DMS79 (cell line): Measurements from ENCODE around the gene MAGEF1.

Experiments used
- DNase-seq: peaks from one replicate; lab custom pipeline; 2025; lab: John Stamatoyannopoulos, UW

Gene MAGEF1, protein sequence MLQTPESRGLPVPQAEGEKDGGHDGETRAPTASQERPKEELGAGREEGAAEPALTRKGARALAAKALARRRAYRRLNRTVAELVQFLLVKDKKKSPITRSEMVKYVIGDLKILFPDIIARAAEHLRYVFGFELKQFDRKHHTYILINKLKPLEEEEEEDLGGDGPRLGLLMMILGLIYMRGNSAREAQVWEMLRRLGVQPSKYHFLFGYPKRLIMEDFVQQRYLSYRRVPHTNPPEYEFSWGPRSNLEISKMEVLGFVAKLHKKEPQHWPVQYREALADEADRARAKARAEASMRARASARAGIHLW

DNA sequence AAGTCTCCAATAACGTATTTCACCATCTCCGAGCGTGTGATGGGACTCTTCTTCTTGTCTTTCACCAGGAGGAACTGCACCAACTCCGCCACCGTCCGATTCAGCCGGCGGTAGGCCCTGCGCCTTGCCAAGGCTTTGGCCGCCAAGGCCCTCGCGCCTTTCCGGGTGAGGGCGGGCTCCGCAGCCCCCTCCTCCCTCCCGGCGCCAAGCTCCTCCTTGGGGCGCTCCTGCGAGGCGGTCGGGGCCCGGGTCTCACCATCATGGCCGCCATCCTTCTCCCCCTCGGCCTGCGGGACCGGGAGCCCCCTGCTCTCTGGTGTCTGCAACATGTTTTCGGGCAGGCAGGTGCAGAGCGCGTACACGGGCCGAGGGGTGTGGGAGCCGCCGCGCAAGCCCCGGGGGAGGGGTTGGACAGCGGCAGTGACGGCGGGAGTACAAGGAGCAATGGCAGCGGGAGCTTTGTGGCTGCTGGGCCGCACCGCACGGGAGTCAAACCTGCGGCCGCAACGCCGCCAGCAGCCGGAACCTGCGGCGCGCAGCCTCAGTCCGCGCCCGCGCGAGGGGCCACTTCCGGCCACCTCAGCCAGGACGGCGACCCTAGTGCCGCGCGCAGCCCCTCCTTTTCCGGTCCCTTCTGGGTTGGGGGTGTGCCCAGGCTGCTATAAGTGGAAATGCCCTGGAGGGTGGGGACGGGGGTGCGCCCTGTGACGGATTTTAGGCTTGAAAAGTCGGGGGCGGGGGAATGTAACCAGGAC lies at the start of gene MAGEF1:
TSS of gene MAGEF1 (minus strand) at position 572 of the 755 bp plus-strand sequence. CDS start at position 329, 243 bp downstream.
- DNase-seq = peak; percentile 84

DNA sequence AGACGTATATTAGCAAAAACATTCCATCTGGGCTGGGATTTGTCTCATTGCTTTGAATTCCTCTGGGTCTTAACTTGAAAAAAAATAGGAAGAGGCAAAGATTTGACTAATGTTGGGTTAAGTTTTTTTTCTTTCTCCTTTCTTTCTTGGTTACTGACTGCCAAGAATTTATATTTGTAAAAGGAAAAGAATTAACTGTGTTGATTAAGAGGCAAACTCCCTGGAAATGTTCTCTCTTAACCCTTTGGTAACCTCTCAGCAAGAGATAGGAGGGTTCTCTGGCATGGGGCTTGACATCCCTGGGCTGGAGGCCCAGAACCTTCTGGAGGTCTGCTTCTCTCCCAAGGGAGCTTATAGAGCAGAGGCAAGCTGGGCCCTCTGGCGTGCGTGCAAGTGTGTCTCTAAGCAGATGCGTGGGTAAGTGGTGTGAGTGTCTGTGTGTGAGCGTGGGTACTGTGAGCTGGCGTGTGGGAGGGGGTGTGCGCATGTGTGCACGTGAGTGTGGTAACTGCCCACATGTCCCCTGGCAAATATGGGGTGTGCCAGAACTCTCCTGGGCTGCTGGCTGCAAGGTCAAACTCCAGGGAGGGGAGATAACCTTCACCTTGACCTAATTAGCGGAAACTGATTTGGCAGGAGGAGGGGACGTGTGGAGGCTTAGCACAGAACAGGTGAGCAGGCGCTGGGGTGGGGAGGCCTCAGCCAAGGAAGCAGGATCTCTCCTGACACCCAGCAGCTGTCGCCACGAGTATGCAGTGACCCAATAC lies 49.4 kb upstream of the MAGEF1 start:
- no peak for DNase-seq

DNA sequence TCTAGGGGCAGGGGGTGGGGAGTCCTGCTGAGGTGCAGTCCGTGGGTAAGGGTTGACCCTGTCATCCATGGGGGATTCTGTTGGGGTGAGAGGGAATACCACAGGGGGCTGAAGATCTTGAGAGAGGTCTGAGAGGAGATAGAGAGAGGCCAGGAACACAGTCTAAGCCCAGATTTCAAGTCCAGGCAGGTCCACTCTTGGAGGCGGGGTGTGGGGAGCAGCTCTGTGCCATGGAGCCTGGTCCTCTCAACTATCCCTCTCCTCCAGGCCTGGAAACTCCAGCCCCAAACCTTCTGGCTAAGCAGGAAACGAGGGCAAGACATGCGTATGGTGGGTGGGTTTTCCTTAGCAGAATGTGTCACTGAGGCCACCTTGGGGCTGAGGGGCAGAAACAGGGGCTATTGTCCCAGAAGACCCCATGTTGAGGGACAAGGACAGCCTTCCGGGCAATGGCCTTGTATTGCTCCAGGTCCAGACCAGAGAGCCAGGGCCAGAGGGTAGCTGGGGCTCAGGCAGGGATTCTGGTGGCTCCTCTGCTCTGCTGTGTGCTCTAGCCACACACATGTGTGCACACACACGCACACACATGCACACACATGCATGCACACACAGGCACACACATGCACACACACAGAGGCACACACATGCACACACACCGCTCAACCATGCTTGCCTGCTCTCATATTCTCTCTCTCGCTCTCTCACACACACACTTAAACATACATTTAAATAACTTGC lies 48.6 kb upstream of the MAGEF1 start:
- DNase-seq = no peak

DNA sequence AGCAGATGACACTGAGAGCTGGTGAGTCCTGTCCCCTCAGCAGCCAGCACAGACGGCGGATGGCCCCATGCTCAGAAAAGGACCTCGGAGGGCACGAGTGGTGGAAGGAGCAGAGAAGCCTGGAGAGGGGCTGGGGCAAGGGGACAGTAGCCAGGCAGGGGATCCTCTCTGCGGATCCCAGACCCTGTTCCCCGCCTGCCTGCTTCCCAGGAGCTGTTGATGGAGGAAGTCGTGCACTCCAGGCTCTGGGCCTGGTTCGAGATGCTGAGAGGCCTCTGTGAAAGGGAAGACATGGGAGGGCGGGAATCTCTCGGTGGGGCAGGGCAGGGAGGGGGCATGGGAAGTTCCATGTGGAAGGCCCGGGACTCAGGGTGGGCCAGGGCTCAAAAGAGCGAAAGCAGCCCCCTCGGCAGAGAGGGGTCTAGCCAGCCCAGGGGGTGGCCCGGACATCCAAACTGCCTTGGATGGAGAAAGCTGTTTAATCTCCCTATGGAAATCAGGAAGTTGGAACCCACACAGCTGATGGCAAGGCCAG lies 47.9 kb upstream of the MAGEF1 start:
- no peak for DNase-seq

DNA sequence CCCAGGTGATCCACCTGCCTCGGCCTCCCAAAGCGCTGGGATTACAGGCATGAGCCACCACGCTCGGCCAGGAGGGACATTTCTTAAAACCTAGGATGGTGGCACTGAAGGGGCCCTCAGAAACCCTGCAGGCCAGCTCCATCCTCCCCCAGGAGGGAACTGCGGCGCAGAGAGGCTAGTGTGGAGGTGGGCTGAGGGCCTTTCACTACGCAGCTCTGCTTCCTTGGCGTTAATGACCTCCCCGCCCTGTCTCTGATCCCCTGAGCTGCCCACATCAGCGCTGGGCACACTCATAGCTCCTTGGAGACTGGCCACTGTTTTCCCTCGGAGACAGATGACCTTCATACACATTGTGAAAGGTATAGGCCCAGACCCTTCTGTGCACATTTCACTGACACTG lies 46.2 kb upstream of the MAGEF1 start:
- DNase-seq = no peak

DNA sequence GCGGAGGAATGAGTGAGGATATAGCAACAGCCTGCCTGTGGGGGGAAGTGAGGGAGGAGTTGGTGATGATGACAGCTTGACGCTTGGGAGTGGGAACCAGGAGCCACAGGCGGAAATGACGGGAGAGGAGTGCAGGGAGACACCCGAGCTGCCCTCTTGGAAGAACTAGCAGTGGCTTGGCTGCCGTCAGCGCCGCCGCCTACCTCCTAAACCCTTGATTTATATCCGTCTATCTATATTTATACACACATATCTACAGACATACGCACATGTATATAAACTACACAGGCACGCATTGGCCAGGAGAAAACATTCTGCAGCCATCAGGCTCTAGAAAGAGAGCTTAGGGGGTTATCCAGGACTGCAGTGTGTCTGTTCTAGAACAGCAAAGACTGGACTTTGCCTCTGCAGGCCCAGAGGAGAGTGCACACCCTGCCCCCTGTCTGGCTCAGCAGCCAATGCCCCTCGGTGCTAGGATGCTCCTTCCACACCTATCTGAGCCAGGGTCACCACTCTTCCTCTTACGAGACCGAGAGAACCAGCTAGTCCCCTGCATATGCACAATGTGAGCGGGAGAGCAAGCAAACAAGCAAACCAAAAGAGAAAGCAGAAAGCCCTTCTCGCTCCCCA lies 45.3 kb upstream of the MAGEF1 start:
- no peak for DNase-seq

DNA sequence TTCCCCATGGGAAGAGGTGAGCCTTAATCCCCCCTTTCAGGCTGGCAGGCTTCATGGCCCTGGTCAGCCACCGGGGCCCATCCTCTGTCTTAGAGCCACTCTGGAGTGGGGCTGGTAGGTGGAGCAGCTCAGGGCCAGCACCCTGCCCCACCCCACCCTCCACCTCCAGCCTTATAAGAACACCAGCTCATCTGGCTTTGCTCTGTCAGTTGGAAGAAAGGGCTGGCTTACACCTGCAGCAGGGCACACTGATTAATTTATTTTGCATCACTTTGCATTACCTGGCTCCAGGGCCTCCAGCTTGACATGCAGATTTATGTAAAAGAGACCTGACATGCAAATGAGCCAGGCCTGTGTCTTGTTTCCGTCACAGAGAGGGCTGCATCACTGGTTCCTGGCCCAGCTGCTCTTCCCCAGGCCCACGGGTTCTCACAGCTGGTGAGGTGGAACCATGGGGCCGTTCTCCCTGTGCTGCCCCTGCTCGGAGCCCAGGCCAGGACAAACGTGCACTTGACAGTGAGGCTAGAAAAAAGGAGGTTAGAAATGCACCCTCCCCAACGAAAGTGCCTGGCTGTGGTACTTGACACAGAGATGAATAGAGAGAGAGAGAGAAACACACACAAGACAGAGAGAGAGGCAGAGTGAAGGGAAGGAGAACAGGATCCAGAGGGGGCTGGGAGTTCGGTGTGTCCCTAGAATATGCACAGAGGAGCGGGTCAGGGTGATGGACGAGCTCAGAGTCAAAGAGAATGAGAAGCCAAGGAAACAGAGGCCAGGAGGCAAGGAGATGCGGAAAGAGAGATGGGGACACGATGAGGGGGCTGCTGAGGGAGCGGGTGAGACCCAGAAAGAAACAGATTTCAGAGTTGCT lies 44.5 kb upstream of the MAGEF1 start:
- no peak for DNase-seq

DNA sequence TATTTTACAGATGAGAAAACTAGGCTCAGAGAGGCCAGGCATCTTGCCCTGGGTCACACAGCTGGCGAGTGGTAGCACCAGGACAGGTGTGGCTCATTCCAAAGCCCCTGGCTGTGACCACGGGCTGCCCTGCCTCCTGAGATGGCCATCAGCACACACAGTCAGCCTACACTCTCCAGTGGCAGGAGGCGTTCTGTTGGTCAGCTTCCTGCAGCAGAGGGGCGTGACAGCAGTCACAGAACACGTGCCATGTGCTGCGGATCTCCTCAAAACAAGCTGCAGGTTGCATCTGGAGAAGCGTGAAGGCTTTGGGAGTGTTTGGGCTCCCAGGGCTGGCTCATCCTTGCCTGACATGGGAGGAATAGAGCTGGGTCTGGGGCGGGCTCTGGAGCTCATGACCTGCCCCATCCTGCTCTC lies 43.5 kb upstream of the MAGEF1 start:
- DNase-seq = no peak

DNA sequence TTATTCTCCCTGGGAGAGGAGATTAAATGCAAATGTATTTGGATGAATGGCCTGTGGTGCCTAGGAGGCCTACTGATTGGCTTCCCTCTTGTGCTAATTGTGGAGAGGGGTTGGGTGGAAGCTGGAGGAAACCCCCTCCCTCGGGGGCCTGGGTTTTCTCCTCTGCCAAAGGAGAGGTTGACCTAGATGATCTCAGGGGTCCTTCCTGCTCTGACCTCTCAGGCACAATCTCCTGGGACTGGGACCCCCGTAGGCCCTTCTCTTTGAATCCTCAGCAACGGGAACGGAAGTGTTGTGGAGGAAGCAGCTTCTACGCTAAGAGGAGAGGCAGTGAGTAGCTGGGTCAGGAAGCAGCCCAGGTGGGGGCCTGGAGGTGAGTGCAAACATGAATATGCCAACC lies 40.5 kb upstream of the MAGEF1 start:
- no peak for DNase-seq

DNA sequence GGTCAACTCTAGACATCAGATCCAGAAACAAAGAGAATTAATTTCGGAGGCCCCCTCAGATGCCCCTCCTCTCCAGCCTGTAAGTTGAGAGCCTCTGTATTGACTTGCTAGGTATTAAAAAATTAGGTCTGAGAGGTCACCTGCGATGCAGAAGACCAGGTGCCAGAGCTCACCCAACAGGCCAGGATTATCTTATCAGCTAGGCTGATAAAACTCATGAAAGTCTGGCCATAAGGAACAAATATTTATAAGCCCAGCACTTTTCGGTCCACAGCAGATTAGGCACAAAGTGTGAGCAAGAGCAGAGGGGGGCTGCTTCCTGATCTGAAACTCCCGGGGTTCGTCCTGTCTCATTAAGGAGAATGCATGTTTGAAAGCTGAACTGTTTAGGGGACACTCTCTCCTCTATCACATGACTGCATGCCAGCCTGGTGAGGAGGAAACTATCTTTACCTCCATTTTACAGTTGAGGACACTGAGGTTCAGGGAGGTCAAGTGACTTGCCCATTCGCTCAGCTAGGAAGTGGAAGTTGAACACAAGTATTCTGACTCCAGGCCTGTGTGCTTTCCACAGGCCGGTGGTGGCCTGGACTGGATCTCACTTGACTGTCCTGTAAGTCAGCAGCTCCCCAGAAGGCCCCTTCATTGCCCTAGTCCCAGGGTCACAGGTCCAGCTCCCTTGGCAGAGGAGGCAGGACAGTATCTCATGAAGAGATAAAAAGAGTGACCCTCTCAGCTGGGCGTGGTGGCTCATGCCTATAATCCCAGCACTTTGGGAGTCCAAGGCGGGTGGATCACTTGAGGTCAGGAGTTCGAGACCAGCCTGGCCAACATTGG lies 39.6 kb upstream of the MAGEF1 start:
- no peak for DNase-seq

DNA sequence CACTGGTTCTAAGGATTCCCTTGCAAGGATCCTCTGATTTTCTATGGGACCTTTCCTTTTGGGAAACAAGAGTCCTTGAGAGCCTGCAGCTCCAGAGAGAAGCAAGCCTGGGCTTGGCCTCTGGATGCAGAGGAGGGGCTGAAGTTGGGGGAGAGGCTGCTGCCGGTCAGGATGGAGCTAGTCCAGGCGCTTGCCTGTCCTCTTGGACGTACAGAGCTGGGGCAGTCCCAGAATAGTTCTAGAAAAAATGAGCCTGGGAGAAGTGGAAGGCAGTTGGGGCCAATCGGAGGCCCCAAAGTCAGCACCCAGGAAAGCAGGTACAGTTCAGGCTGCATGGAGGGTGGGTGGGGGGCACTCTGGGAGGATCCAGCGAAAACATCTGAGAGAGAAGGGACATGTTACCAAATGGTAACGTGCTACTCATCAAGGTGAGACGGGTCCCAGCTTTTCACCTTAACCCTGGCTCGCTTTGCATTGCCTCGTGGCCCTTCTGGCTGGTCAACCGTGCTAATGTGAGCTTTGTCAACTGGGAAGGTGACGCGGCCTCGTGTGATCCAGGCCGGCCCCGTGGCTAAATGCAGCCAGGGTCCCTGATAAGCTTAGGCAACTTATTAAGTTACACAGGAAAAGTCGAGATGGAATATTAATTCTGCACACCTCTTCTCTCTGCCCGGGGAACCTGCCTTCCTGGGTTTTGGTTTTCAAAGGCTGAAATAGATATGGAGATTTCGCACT lies 38.7 kb upstream of the MAGEF1 start:
- DNase-seq = no peak

DNA sequence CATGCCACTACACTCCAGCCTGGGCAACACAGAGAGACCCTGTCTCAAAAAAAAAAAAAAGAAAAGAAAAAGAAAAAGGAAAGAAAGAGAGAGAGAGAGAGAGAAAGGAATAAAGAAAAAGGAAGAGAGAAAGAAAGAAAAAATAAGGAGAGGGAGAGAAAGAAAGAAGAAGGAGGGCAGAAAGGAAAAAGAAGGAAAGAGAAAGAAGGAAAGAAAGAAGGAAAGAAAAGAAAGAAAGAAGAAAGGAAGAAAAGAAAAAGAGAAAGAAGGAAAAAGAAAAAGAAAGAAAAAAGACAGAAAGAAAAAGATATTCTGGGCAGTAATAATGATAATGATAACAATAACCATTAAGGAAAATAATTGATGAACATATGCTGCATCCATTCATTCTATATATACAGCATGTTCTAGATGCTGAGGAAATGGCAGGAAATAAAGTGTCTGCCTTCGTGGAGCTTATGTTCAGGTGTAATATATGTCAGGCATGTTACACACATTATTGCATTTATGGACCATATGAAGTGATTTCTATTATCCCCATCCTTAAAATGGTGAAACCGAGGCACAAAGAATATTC lies 37.4 kb upstream of the MAGEF1 start:
- no peak for DNase-seq

DNA sequence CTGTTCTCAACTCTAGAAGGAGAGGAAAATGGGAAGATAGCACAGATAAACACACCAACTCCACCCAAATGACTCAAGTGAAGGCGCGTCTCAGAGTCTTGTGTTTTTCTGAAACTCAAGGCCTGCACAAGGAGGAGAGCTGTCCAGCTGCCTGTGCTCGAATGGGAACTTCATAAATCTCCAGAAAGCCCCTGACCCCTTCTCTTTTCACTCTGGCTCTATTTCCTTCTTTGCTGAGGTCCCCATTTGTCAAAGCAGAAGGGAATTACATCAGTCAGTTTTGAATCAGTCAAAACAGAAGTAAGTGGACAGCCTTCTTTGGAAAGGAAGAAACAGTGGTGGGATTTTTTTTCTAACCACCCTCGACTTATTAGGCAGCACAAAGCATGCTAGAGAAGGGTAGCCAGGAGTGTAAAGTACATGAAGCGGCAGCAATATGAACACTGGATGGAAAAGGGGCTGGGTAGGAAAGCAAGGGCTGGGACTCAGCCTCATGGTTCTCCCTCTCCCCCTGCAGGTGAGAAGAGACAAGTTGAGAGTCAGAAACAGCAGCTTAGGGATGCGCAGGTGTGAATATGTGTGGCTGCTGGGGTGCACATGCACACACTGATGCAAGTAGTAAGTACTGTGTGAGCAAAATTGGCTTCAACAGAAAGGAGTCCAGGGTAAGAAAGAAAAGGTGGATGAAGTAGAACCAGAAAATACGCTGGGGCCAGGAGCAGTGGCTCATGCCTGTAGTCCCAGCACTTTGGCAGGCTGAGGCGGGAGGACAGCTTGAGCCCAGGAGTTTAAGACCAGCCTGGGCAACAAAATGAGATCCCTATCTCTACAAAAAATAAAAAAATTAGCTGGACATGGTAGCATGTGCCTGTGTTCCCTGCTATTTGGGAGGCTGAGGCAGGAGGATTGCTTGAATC lies 36.6 kb upstream of the MAGEF1 start:
- DNase-seq = no peak

DNA sequence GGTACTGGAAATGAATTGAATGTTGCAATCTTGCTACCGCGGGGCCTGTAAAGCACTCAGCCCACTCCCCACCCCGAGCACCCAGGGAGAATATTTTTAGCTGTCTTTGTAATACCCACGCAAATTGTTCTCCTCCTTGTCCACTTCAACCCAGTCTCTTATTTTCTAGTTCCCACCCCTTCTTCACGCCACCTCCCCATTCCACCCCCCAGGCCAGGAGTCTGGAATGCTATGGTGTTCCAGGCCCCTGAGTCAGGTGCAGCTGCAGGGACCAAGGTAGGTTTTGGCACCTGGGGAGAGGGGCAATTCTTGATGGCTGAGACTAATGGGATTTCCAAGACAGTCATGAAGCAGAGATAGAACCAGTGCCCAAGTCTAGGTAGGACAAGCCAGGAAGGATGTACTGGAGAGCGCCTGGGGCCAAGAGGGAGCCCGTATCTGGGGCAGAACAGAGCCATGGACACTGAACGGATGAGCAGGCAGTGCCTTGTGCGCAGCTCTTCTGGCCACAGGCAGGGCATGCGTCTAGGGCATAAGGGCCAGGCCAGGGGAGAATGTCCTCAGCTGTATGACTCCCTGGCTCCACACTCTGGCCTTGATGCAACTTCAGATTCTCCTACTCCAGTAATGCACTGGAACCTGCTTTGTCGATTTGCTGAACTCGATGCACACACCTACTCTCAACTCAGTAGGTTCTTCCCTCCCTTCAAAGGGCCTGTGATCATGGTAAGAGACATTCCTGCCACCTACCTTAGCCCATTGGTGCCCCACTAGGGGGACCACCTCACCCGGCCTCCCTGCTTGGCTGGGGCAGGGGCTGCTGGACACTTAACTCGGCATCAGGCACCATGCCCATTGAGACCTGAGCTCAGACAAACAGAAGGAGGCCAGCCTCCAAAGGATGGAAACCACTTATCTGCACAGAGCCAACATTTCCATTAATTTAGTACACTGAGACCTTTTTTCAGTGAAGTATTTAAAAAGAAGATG lies 34.6 kb upstream of the MAGEF1 start:
- no peak for DNase-seq

DNA sequence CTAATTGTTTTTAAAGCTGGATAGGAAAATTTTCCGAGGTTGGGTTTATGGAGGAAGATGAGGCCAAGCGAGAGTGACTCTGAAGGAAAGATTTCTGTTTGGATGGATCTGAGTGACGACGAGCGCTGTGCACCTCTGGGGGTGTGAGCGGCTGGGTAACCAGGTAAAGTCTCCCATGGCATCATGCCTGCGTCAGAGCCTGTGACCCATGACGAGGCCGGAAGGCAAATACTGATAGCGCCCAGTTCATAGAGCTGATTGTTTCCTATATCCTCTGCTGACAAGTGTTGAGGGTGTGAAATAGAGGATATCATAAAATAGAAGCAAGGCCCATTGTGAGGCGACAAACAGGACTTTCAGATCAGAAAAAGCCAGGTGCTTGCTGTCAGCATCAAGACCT lies 33.7 kb upstream of the MAGEF1 start:
- no peak for DNase-seq

DNA sequence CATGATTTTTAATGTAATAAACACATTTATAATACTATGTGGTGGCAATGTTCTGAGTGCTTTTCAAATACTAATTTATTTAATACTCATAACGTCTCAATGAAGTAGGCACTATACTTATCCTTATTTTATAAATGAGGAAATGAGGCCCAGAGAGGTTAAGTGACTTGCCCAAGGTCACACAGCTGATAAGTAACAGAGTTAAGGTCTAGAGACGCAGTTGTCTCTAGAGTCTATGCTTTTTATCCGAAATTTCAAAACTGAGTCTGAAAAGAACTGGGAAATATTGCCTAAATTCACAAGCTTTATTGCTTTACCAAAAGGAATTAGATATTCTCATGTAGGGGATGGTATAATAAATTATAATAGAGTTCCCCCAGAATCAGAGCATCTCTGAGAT lies 31.4 kb upstream of the MAGEF1 start:
- no peak for DNase-seq
